Purkinje cell (primary cell): ENCODE data around the gene SLC6A5. TPM values are rescaled to one million over a fixed set of nuclear protein-coding genes. Genes with fewer than 3 reads are reported as not detected.

Experiments
- polyA plus RNA-seq: library from polyadenylated mRNA; unstranded; fragments of >200 nt; fragmentation: Nextera tagmentation; gene quantifications from 2 replicates; pipeline ENCODE4 v1.2.1, GENCODE V29; 2014

The SLC6A5 gene
- polyA plus RNA-seq, result 0.14 and 0.60 TPM in 2 replicates

DNA sequence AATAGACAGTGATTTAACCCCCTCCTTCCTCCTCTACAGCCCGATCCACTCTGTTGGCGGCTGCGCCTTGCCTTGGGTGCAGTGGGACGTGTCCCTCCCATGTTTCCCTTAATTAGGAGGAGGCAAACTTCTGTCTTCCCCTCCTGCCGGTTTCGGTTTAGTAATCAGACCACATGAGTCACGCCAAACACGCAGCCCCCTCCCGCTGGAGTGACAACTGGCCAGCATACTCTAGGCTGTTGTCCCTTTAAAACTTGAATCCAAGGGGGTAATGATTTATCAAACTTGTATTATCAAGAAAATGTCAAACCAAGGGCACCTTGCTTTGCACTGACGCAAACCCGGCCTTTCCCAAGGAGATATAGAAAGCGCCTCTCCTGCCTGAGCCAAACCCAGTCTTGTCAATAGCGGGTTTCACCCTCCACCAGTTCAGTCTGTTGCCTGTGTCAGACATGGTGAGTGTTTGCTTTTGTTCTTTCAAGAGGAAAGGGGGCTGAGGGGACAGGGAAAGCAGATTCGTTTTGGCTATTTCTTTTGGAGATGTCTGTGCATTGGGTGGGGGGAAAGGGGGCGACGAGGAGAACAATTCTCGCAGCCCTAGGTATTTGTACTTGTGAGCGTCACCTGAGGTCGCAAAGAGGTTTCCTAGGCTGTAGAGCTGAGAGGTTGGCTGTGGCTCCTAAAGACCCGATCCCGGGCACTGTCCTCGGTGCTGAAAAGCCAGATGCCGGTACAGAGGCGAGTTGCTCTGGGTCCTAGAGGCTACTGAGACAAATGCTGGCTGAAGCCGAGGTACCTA lies at the start of gene SLC6A5:
Gene SLC6A5 (plus strand): TSS at position 388 of the 799 bp plus-strand sequence. CDS start 65 bp downstream, at position 453.

DNA sequence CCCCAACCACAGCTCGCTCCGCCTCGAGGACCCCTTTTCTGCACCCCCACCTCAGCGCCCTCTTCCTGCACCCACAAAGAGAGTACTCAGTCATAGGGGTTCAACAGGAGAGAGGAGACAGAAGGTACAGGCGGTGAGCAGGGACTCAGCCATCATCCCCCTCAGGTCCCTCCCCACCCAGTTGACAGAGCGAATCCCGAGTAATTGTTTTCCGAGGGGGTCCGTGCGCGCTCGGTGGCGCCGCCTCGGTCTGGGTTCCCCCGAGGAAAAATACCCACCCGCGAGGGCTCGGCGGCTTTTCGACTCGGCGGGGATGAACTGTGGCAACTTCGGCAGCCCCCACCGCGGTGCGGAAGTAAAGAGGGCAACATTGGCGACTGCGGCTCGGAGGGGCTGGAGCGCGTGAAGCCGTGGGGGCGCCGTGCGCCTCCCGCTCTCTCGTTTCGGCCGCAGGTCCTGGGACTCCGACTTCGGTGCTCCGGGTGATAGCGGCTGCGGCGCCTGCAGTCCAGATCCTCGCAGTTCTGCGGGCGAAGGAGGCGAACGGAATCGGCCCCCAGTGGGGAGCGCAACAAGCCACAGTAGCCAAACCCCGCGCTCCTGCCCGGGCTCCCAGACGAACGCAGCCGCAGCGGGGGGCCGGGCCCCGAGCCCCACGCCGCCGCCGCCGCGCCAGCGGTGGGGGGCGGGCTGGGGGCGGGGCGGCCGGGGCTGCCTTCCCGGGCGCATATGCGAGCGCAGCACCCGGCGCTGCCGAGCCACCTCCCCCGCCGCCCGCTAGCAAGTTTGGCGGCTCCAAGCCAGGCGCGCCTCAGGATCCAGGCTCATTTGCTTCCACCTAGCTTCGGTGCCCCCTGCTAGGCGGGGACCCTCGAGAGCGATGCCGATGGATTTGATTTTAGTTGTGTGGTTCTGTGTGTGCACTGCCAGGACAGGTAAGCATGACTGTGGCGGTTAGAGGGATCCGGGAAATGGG lies 69.7 kb downstream of the SLC6A5 start, which contains the start of gene NELL1:
Gene NELL1 (plus strand): TSS at position 743 of the 976 bp plus-strand sequence.

Other genes starting within 250 kb of the SLC6A5 start
- 23.0 and 34.7 TPM in 2 replicates for gene HTATIP2, start 235.9 kb upstream of the SLC6A5 start, polyA plus RNA-seq
- gene PRMT3, start 211.9 kb upstream of the SLC6A5 start, polyA plus RNA-seq, result 20.6 and 24.0 TPM in 2 replicates
- 74.2 and 76.9 TPM in 2 replicates for gene NELL1, start 70.0 kb downstream of the SLC6A5 start, polyA plus RNA-seq